Measurements from ENCODE around the gene LZIC.

LZIC gene

GRCh38 chr1:9989773-9990172, 46.6 kb upstream of the LZIC start:
- Histone ChIP-seq H3K79me2 (ENCODE audit: insufficient read depth, low read length) (no peaks in the 10 kb centered on the region), H3K4me1 (ENCODE audit: insufficient read depth, low read length, poor library complexity, severe bottlenecking) (no peaks in the 10 kb centered on the region), H3K36me3 (ENCODE audit: insufficient read depth, low read length) (no peaks in the 10 kb centered on the region), H4K20me1 (ENCODE audit: insufficient read depth, low read length, poor library complexity, severe bottlenecking) (no peaks in the 10 kb centered on the region), H3K4me3 (ENCODE audit: low read length, poor library complexity, severe bottlenecking) (no peak overlapping the region), H3K9ac (ENCODE audit: low read depth, low read length, poor library complexity, severe bottlenecking) (no peak overlapping the region), H3K9me3 (ENCODE audit: insufficient read depth, low read depth, low read length) (no peaks in the 10 kb centered on the region), H3K27me3 (ENCODE audit: insufficient read depth, low read length, poor library complexity, severe bottlenecking) (no peaks in the 10 kb centered on the region), H2AFZ (ENCODE audit: low read length) (no peak overlapping the region), H3K4me2 (ENCODE audit: low read depth, low read length, poor library complexity, severe bottlenecking) (no peak overlapping the region), H3K9me2 (replicated peaks; ENCODE audit: low read depth, low read length) (no peaks in the 10 kb centered on the region), H3F3A (ENCODE audit: low read depth) (no peaks in the 10 kb centered on the region)
- TF ChIP-seq EZH2phosphoT487 (IDR thresholded peaks at IDR 0.05; ENCODE audit: borderline replicate concordance), result no peak
- no peak for TF ChIP-seq CTCF (conservative IDR thresholded peaks at IDR 0.05; ENCODE audit: low read length)

DNA sequence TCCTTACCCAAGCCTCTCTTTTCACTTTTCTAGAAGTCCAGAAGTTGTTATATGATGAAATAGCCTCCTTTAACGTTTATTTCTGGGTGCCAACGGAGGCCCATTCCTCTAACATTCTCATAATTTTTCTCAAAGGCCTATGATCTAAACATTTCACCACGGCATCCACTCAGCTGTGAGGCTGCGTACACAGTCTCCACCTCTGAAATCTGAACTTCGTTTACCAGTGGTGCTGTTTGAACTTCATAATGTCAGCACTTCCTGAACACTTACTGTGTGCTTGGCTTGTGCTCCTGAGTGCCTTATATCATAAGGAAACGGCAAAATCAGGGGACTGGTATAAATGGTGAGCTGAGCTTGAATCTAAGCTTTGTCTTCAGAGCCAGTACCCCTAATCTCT, 41.8 kb upstream of the LZIC start:
- H3K4me1 ChIP-seq (ENCODE audit: insufficient read depth, low read length, poor library complexity, severe bottlenecking), result no peaks in the 10 kb centered on the region
- no peaks in the 10 kb centered on the region for H3K36me3 ChIP-seq (ENCODE audit: insufficient read depth, low read length)
- H3F3A ChIP-seq (ENCODE audit: low read depth), result no peaks in the 10 kb centered on the region
- no peak overlapping the region for H2AFZ ChIP-seq (ENCODE audit: low read length)
- no peak for TF ChIP-seq CTCF (conservative IDR thresholded peaks at IDR 0.05; ENCODE audit: low read length)
- TF ChIP-seq EZH2phosphoT487 (IDR thresholded peaks at IDR 0.05; ENCODE audit: borderline replicate concordance), result no peak
- H3K79me2 ChIP-seq (ENCODE audit: insufficient read depth, low read length), result no peaks in the 10 kb centered on the region
- H3K9me3 ChIP-seq (ENCODE audit: insufficient read depth, low read depth, low read length), result no peaks in the 10 kb centered on the region
- H3K9me2 ChIP-seq (replicated peaks; ENCODE audit: low read depth, low read length), result no peaks in the 10 kb centered on the region
- no peak overlapping the region for H3K9ac ChIP-seq (ENCODE audit: low read depth, low read length, poor library complexity, severe bottlenecking)
- H3K4me2 ChIP-seq (ENCODE audit: low read depth, low read length, poor library complexity, severe bottlenecking), result no peak overlapping the region
- H3K27me3 ChIP-seq (ENCODE audit: insufficient read depth, low read length, poor library complexity, severe bottlenecking), result no peaks in the 10 kb centered on the region
- H3K4me3 ChIP-seq (ENCODE audit: low read length, poor library complexity, severe bottlenecking), result no peak overlapping the region
- no peaks in the 10 kb centered on the region for H4K20me1 ChIP-seq (ENCODE audit: insufficient read depth, low read length, poor library complexity, severe bottlenecking)

- Histone ChIP-seq H2AFZ (ENCODE audit: low read length) (no peak overlapping the region), H3K79me2 (ENCODE audit: insufficient read depth, low read length) (no peaks in the 10 kb centered on the region), H4K20me1 (ENCODE audit: insufficient read depth, low read length, poor library complexity, severe bottlenecking) (no peaks in the 10 kb centered on the region), H3F3A (ENCODE audit: low read depth) (no peaks in the 10 kb centered on the region), H3K4me3 (ENCODE audit: low read length, poor library complexity, severe bottlenecking) (no peak overlapping the region), H3K9ac (ENCODE audit: low read depth, low read length, poor library complexity, severe bottlenecking) (no peak overlapping the region), H3K9me2 (replicated peaks; ENCODE audit: low read depth, low read length) (no peaks in the 10 kb centered on the region), H3K4me1 (ENCODE audit: insufficient read depth, low read length, poor library complexity, severe bottlenecking) (no peaks in the 10 kb centered on the region), H3K4me2 (ENCODE audit: low read depth, low read length, poor library complexity, severe bottlenecking) (no peak overlapping the region), H3K9me3 (ENCODE audit: insufficient read depth, low read depth, low read length) (no peaks in the 10 kb centered on the region), H3K27me3 (ENCODE audit: insufficient read depth, low read length, poor library complexity, severe bottlenecking) (no peaks in the 10 kb centered on the region), H3K36me3 (ENCODE audit: insufficient read depth, low read length) (no peaks in the 10 kb centered on the region)
- no peak for TF ChIP-seq CTCF (conservative IDR thresholded peaks at IDR 0.05; ENCODE audit: low read length)
- no peak for TF ChIP-seq EZH2phosphoT487 (IDR thresholded peaks at IDR 0.05; ENCODE audit: borderline replicate concordance)
Measured at GRCh38 chr1:9984253-9984652, 41.1 kb upstream of the LZIC start.
